NCI-H2029 treated with DMSO at 0.1 percent for 48 hours (cell line): Measurements from ENCODE around the gene RHEB.

ENCODE experiments used
- DNase-seq: peaks from one replicate; lab custom pipeline; 2025; lab: John Stamatoyannopoulos, UW

The RHEB gene

GRCh38 chr7:151470711-151471110 is 49.0 kb downstream of the RHEB start:
- DNase-seq, result no peak

- no peak for DNase-seq
Observed at GRCh38 chr7:151469281-151469680, 50.4 kb downstream of the RHEB start.

GRCh38 chr7:151468217-151469018 is 51.3 kb downstream of the RHEB start:
- no peak for DNase-seq

- DNase-seq, result no peak
Observed at GRCh38 chr7:151465169-151465568, 54.5 kb downstream of the RHEB start.

- DNase-seq, result no peak
Observed at GRCh38 chr7:151462306-151462779, 57.4 kb downstream of the RHEB start.

- no peak for DNase-seq
Observed at GRCh38 chr7:151461942-151462230, 57.8 kb downstream of the RHEB start.

- no peak for DNase-seq
Observed at GRCh38 chr7:151461096-151461941, 58.4 kb downstream of the RHEB start.

- no peak for DNase-seq
Observed at GRCh38 chr7:151460474-151460855, 59.2 kb downstream of the RHEB start.

- DNase-seq, result no peak
Observed at GRCh38 chr7:151459726-151460473, 59.8 kb downstream of the RHEB start.

- DNase-seq, result no peak
Observed at GRCh38 chr7:151457534-151457933, 62.2 kb downstream of the RHEB start.

GRCh38 chr7:151456782-151457181 is 62.9 kb downstream of the RHEB start:
- DNase-seq, result no peak

GRCh38 chr7:151456276-151456675 is 63.4 kb downstream of the RHEB start:
- no peak for DNase-seq

GRCh38 chr7:151455690-151456089 is 64.0 kb downstream of the RHEB start:
- no peak for DNase-seq

- DNase-seq, result no peak
Observed at GRCh38 chr7:151454932-151455530, 64.7 kb downstream of the RHEB start.

- DNase-seq, result no peak
Observed at GRCh38 chr7:151454305-151454704, 65.4 kb downstream of the RHEB start.

- no peak for DNase-seq
Observed at GRCh38 chr7:151453326-151453791, 66.3 kb downstream of the RHEB start.

GRCh38 chr7:151452680-151453325 is 66.9 kb downstream of the RHEB start:
- no peak for DNase-seq

- no peak for DNase-seq
Observed at GRCh38 chr7:151451626-151452571, 67.8 kb downstream of the RHEB start.

- no peak for DNase-seq
Observed at GRCh38 chr7:151451156-151451555, 68.5 kb downstream of the RHEB start.

GRCh38 chr7:151449990-151450389 is 69.7 kb downstream of the RHEB start:
- DNase-seq, result no peak
